GM13976 (cell line): ENCODE data around the gene KCNMB2.

Source experiments
- DNase-seq: peaks from one replicate; pipeline ENCODE4 v3.0.0; 2012; ENCODE audit warnings: low spot score
- in situ Hi-C: fragments of 300-500 bp; cut with MboI; formaldehyde crosslinking; loops from one replicate; pipeline ENCODE4 v1.12.0; 2022; ENCODE audit warnings: low sequenced_read_pairs, mixed read lengths, inconsistent platforms; ENCODE audit not compliant: unreplicated experiment
- TF ChIP-seq, protein P1 (sequence below): IDR thresholded peaks from 2 replicates; pipeline ENCODE4 v1.5.1; 2012; ENCODE audit warnings: borderline replicate concordance, mild to moderate bottlenecking; ENCODE audit not compliant: insufficient read depth; ENCODE audit errors: extremely low read depth, missing control alignments, control extremely low read depth

KCNMB2 gene

DNA sequence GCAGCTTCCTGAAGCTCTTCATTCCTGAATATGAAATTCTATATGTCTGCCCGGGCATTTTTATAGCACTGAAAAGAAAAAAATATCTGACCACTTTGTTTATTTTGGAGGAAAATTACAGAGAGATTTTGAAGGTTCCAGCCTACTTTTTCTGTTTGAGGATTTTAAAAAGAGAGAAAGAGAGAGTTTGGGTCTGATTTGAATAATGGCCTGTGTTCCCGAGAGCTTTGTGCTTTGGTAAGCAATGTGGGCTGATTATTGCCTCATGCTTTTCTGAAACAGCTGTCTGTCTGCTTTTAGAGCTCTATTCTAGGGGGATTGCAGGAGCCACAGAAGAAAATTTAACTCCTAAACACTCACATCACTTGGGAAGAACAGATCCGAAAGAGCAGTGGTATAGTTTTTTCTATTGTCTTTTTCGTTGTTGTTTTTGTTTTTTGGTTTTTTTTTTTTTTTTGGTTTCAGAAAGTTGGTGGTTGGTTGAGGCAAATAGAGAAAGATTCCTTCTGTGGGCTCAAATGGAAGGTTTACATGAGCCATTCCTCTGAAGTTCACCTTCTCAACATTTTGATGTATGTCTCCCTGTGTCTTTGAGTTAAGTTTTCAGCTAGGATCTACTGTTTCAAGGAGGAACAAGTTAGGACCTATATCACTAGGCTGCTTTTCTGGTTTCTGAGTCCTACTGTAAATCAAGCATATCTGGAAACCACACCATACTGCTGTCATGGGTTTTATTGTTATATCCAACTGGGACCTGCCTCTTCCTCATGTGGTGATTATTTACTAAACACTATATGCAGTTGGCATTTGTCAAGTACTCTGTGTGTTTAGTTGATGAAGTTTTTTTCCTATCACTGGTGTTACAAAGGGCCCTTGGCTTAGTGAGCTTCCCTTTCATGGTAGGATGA is 178.9 kb downstream of the KCNMB2 start:
- no peak for DNase-seq
- in situ Hi-C loops = no loop called here

DNA sequence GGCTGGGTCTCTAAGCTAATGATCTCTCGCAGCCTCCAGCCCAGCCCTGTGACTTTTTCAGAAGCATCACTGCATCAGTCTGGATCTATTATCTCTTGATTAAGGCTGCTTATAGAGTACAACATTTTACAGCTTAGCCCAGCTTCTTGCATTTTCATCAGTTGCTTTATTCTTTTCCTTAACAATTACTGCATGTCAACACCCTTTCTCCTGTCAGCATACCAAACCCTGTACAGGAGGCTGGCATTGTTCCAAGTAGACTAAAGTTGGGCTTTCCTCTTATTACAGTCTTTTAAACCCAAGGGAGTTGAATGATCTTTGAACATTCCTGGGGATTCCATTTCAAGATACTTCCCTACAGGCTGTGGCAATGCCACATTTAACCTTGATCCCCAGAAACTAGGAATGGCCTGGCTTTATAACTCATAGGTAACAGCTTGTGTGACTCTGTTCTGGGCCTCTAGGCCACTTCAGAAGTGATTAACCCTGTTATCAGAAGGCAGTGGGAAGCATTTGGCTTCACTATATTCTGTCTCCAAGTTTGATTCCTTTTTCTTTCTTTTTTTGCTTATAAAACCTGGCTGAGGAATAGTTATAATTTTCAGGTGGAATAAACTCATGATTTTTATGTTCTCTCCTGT is 182.9 kb downstream of the KCNMB2 start:
- in situ Hi-C loops = no loop called here
- DNase-seq = no peak
- TF ChIP-seq, protein P1, sequence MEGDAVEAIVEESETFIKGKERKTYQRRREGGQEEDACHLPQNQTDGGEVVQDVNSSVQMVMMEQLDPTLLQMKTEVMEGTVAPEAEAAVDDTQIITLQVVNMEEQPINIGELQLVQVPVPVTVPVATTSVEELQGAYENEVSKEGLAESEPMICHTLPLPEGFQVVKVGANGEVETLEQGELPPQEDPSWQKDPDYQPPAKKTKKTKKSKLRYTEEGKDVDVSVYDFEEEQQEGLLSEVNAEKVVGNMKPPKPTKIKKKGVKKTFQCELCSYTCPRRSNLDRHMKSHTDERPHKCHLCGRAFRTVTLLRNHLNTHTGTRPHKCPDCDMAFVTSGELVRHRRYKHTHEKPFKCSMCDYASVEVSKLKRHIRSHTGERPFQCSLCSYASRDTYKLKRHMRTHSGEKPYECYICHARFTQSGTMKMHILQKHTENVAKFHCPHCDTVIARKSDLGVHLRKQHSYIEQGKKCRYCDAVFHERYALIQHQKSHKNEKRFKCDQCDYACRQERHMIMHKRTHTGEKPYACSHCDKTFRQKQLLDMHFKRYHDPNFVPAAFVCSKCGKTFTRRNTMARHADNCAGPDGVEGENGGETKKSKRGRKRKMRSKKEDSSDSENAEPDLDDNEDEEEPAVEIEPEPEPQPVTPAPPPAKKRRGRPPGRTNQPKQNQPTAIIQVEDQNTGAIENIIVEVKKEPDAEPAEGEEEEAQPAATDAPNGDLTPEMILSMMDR = no peak

More for the DNA sequence above, 178.9 kb downstream of the KCNMB2 start:
- TF ChIP-seq, protein P1 = no peak

DNA sequence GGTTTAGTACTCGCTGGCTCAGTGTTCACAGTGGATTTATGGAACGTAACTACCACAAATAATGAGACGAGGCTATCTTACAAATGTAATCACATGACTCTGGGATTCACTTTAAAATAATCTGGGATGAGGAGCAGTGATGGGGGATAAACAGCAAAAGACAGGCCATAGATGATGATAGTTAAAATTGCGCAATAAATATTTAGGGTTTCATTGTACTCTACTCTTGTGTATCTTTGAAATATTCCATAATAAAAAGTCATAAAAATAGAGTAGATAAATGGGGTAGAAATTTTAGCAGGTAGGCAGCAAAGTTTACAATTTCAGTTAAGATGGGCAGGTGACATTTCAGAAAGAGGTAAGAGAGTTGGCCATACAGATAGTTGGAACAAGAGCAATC is 196.6 kb downstream of the KCNMB2 start:
- TF ChIP-seq, protein P1 = no peak
- no peak for DNase-seq
- in situ Hi-C loops = no loop called here

DNA sequence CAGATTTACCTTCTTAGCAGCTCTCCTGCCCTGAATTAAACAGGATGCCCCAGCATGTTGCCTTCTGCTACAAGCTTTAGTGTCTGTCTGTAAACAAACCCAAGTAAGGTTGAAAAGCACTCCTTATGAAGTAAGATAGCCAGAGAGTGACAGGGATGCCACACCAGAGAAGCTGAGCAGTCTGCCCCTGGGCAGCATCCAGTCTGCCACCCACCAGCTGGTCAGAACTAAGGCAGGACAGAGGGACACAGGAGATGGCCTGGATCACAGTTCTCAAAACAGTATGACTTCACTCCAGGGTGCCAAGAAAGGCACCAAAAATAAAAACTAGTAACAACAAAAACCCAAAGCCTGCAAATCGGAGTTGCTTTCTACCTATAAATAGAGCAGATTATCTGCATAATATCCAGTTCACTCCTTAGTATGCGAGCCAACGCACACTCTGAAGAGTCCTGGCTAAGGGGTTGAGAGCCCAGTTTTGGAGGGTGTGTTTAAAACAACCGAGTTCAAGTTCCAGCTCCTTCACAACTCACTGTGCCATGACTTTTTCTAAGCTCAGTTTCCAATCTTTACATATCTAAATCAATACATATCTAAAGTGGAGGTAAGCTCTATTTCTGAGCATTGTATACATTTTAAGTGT is 198.9 kb downstream of the KCNMB2 start:
- TF ChIP-seq, protein P1 = no peak
- no peak for DNase-seq
- in situ Hi-C loops = no loop called here

DNA sequence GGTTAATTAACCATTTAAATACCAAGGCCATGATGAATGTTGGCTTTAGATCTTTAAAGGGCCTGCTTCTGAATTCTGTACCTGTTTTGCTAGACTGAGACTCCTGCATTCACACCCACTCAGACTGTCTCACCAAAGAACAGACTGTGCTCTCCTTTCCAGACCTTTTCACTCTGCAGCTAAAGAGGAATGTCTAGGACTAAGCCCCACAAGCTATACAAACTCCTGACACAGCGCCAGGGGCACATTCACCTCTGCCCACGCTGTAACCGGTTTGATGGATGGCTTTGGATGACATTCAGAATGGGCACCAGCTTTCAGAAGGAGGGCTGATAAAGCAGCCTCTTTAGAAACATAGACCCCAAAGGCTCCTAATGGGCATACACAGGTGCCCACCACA is 200.1 kb downstream of the KCNMB2 start:
- in situ Hi-C loops = no loop called here
- TF ChIP-seq, protein P1 = no peak
- DNase-seq = no peak

DNA sequence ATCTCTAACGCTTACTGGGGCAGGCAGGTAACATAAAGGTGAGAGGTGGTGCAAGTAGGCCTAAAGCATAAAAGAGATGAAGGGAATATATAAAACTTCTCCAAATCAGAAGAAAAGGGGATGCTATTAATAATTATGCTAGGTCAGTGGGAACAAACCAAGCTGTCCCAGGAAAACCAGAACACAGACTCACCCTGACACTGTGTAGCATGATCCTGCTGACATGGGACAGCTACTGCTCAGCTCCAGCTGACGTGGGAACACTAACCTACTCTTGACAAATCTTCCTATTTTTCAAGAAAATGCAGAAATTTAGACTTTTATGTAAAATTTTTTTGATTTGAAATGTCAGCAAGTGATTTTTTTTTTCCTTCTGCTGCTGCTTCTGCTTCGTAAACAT is 203.5 kb downstream of the KCNMB2 start:
- no peak for DNase-seq
- in situ Hi-C loops = no loop called here
- TF ChIP-seq, protein P1 = no peak
